Heart right ventricle (tissue), 16 donors: ENCODE data around the gene S100A13. TPM values are rescaled to one million over a fixed set of nuclear protein-coding genes. Genes with fewer than 3 reads are reported as not detected.

Source experiments
- ATAC-seq, 8 donors: fragments of 200-7000 bp; cut with Tn5 transposase; one replicate each; pipeline ENCODE4 v1.9.1; 2020; ENCODE audit warnings: mild to moderate bottlenecking in 8 of 8, moderate library complexity in 8 of 8, moderate number of reproducible peaks in 1 of 8
- DNase-seq, 2 donors: peaks; one replicate each; pipeline ENCODE4 v3.0.0-alpha.2; 2020
- H3K27ac ChIP-seq, 10 donors: fragments of 200-600 bp; sonication (generic) in 2 of 10; one replicate each; pipeline versions ENCODE4 v1.5.0 to v1.8.0; 2020 to 2022; ENCODE audit warnings: mild to moderate bottlenecking in 3 of 10
- H3K27me3 ChIP-seq, 7 donors: fragments of 200-600 bp; one replicate each; pipeline ENCODE4 v1.8.0; 2021 to 2022; ENCODE audit warnings: mild to moderate bottlenecking in 2 of 7
- H3K36me3 ChIP-seq, 9 donors: fragments of 200-600 bp; sonication (generic) in 1 of 9; one replicate each; pipeline versions ENCODE4 v1.5.0 to v1.8.0; 2020 to 2022; ENCODE audit warnings: mild to moderate bottlenecking in 2 of 9
- H3K4me1 ChIP-seq, 9 donors: fragments of 200-600 bp; sonication (generic) in 1 of 9; one replicate each; pipeline versions ENCODE4 v1.5.0 to v1.8.0; 2020 to 2022; ENCODE audit warnings: mild to moderate bottlenecking in 4 of 9
- H3K4me3 ChIP-seq, 10 donors: fragments of 200-600 bp; sonication (generic) in 2 of 10; one replicate each; pipeline versions ENCODE4 v1.5.0 to v1.8.0; 2020 to 2022; ENCODE audit warnings: mild to moderate bottlenecking in 7 of 10, moderate library complexity in 2 of 10
- H3K9me3 ChIP-seq, 11 donors: fragments of 200-600 bp in 10 of 11; sonication (generic) in 2 of 11; one replicate each; pipeline versions ENCODE4 v1.5.0 to v1.8.0; 2013 to 2022; ENCODE audit warnings: mild to moderate bottlenecking in 2 of 11, control low read depth in 1 of 11, moderate library complexity in 1 of 11
- WGBS, 2 donors: extraction: QIAGEN DNeasy Blood & Tissue Kit; methylation state at CpG; one replicate each; pipeline ENCODE4 v1.1.7; 2013; ENCODE audit warnings: inconsistent platforms in 1 of 2; 5-methylcytosine and 5-hydroxymethylcytosine counted together
- intact Hi-C, 10 donors: fragments of 100-400 bp; cut with DNase I; formaldehyde crosslinking; loops; one replicate each; pipeline versions ENCODE4 v1.11.1 to v1.14.2; 2022
- polyA plus RNA-seq, 2 donors: library from polyadenylated mRNA; stranded (reverse); fragments of 200-250 nt; gene quantifications; one replicate each; pipeline ENCODE4 v1.2.3, GENCODE V29; 2013
- total RNA-seq, 10 donors: library from RNA; stranded (reverse); fragmentation: NEBNext Ultra II Directional in 3 of 10; extraction: Animal tissue kit (Norgen Biotek cat#: 25700) in 3 of 10; gene quantifications; one replicate each; pipeline versions ENCODE4 v1.2.1 to v1.2.4, GENCODE V29; 2021 to 2023
- TF ChIP-seq, protein P1 (sequence below), 9 donors: fragments of 200-600 bp; sonication (generic) in 2 of 9; IDR thresholded peaks; one replicate each; pipeline versions ENCODE4 v1.5.0 to v1.8.0; 2021 to 2022; ENCODE audit warnings: antibody characterized with exemption in 9 of 9, mild to moderate bottlenecking in 5 of 9, moderate library complexity in 1 of 9
- donor health status: Arrhythmogenic right ventricular cardiomyopathy.
- donor health status: ischemic (EF 13 %, LVEDD 7.1; RV severe dilation, severe dysfunction).
- donor health status: healthy with polysubstance abuse.
- donor health status: DM: no; HTN: yes; CAD: no.
- donor health status: DM: no; HTN: no; CAD: no.
- donor health status: ischemic (EF 25% LVEDD 6.9; RV normal size, moderate dysfunction).
- donor health status: ischemic (EF 25% LVEDD 5.7; RV mildly dilated, moderate dysfunction).
- donor health status: healthy.
- donor health status: DM: yes; HTN: yes; CAD: no.
- donor health status: Ischemic cardiomyopathy.
- donor health status: ischemic (EF 35%, LVEDD 5.7; RV mildly dilated, moderate dysfunction).
- donor health status: nonischemic (EF 11% LVEDD 7.7; RV severe dilation, severe dysfunction).
- donor health status: DM: yes; HTN: yes; CAD: no.
- donor health status: PGD.
- donor health status: ischemic (EF 29% LVEDD 5.4; RV normal size, mild dysfunction).
- donor health status: nonischemic (EF 23%, LVEDD 6.1; RV moderate dilation, normal function).

Gene S100A13
- total and polyA plus RNA-seq, 12 donors: 101 to 335 (median 134) TPM

DNA sequence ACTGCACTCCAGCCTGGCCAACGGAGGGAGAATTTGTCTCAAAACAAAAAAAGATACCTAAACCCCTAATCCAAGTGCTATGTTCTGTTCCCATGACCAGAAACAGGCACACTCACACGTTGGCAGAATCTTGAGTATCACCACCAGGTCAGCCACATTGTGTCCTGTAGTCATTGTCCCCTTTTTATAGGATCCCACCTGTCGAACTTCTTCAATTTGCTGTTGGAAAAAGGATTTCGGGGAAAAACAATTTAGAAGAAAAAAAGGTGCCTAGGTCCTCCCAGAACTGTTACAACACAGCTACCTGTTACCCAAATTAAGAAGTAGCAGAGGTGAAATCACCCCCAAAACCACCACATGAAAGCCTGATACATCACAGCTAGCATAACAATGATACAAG is 40.1 kb upstream of the S100A13 start:
- no peak overlapping the region for H3K27ac ChIP-seq
- intact Hi-C loops: loop anchor here in 2 of 10 donors (5.0 to 10.0 kb wide), 2 partner anchors 35 to 93 kb away; partner anchors contain the start of gene CHTOP (in 1 of the 2)
- 85 to 93% methylated on average over 4 of the region's 4 CpGs for WGBS, 2 donors

DNA sequence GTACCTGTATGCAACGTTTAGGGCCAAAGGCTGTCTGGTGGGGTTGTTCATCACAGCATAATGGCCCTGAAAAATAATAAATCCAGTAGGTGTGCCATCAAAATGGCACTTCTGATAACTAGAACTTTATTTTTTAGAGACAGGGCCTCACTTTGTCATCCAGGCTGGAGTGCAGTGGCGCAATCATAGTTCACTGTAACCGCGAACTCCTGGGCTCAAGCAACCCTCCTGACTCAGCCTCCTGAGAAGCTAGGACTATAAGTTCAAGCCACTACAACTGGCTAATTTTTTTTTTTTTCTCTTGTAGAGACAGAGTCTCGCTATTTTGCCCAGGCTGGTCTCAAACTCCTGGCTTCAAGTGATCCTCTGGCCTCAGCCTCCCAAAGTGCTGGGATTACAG is 35.9 kb upstream of the S100A13 start:
- ATAC-seq (no peak), DNase-seq (no peak)
- H3K9me3 ChIP-seq: no peaks in the 10 kb centered on the region
- intact Hi-C loops: loop anchor here in 2 of 10 donors (10.0 kb wide), 1 partner anchor 88 kb away; no protein-coding TSS in a partner anchor
- H3K27ac ChIP-seq: no peak overlapping the region
- TF ChIP-seq, protein P1, sequence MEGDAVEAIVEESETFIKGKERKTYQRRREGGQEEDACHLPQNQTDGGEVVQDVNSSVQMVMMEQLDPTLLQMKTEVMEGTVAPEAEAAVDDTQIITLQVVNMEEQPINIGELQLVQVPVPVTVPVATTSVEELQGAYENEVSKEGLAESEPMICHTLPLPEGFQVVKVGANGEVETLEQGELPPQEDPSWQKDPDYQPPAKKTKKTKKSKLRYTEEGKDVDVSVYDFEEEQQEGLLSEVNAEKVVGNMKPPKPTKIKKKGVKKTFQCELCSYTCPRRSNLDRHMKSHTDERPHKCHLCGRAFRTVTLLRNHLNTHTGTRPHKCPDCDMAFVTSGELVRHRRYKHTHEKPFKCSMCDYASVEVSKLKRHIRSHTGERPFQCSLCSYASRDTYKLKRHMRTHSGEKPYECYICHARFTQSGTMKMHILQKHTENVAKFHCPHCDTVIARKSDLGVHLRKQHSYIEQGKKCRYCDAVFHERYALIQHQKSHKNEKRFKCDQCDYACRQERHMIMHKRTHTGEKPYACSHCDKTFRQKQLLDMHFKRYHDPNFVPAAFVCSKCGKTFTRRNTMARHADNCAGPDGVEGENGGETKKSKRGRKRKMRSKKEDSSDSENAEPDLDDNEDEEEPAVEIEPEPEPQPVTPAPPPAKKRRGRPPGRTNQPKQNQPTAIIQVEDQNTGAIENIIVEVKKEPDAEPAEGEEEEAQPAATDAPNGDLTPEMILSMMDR (IDR thresholded peaks at IDR 0.05): no peak
- 82 to 92% methylated on average over 5 of the region's 5 CpGs for WGBS, 2 donors
- H3K36me3 ChIP-seq: peaks cover 13 to 86% (median 83%) of the 10 kb centered on the region in 9 donors
- H3K4me3 ChIP-seq: no peak overlapping the region
- H3K4me1 ChIP-seq: peaks cover 4 to 17% (median 11%) of the 10 kb centered on the region in 9 donors
- H3K27me3 ChIP-seq: no peaks in the 10 kb centered on the region

More for the DNA sequence above, 40.1 kb upstream of the S100A13 start:
- peaks cover 13 to 74% (median 68%) of the 10 kb centered on the region in 9 donors for H3K36me3 ChIP-seq
- no peak overlapping the region for H3K4me3 ChIP-seq
- peaks cover 0 to 30% (median 19%) of the 10 kb centered on the region in 9 donors for H3K4me1 ChIP-seq
- no peaks in the 10 kb centered on the region for H3K27me3 ChIP-seq
- no peaks in the 10 kb centered on the region for H3K9me3 ChIP-seq
- ATAC-seq (no peak), DNase-seq (no peak)
- TF ChIP-seq, protein P1 (IDR thresholded peaks at IDR 0.05): no peak

DNA sequence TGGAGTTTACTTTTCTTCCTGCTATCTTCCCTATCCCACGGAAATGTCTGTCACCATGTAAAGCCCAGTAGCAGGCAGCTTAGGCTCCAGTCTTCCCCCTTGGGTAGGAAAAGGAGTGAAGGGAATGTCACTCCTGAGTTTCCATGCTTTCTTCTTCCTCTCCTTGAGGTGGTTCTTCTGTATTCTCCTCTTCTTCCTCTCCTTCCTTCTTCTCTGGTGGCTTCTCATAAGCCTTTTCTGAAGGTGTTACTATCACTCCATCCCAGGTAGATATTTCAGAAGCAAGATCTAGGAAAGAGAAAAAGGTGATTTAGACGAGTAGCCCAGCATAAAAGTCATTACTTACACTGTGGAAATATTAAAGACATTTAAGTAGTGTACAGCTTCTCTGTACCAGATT is 35.0 kb upstream of the S100A13 start:
- Histone ChIP-seq H3K36me3 (peaks cover 12 to 76% (median 73%) of the 10 kb centered on the region in 9 donors), H3K4me1 (peaks cover 0 to 20% (median 11%) of the 10 kb centered on the region in 9 donors), H3K27ac (no peak overlapping the region), H3K9me3 (no peaks in the 10 kb centered on the region), H3K27me3 (no peaks in the 10 kb centered on the region), H3K4me3 (no peak overlapping the region)
- ATAC-seq: no peak
- DNase-seq: no peak
- intact Hi-C loops: loop anchor here in 2 of 10 donors (10.0 kb wide), 1 partner anchor 87 kb away; no protein-coding TSS in a partner anchor
- TF ChIP-seq, protein P1 (IDR thresholded peaks at IDR 0.05): no peak
- WGBS, 2 donors: 59 to 64% methylated on average over 2 of the region's 2 CpGs

DNA sequence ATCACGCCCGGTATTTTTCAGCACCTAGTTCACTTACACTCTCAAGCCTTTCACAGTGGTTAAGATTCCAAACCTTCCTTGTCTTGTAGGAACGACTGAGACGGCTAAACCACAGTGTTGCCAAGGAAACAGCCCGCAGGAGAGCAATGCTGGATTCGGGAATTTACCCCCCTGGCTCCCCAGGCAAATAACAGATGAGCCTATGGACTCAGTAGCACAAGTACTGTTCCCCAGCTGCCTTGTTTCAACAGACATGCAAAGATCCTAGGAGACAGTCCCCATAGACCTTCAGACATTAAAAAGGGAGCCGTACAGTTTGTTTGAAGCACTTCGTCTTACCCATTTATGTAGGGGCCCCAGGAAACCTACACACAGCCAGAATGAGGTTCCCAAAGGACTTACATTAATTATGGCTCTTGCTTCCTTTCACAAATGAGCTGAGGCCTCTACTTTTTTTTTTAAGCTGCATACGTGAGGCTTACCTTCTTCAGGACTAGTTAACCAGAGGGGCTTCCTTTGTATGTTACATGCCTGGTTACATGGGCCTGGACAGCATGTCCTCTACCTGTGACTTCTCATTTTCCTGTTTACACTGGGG is 33.9 kb upstream of the S100A13 start:
- H3K4me1 ChIP-seq: peaks cover 0 to 20% (median 11%) of the 10 kb centered on the region in 9 donors
- no peaks in the 10 kb centered on the region for H3K27me3 ChIP-seq
- 61 to 69% methylated on average over 9 of the region's 9 CpGs for WGBS, 2 donors
- TF ChIP-seq, protein P1 (IDR thresholded peaks at IDR 0.05): no peak
- intact Hi-C loops: loop anchor here in 2 of 10 donors (10.0 kb wide), 1 partner anchor 86 kb away; no protein-coding TSS in a partner anchor
- no peaks in the 10 kb centered on the region for H3K9me3 ChIP-seq
- H3K36me3 ChIP-seq: peaks cover 3 to 66% (median 63%) of the 10 kb centered on the region in 9 donors
- ATAC-seq (no peak), DNase-seq (no peak)
- no peak overlapping the region for H3K4me3 ChIP-seq
- H3K27ac ChIP-seq: no peak overlapping the region
